K562 (cell line): ENCODE results near the gene CEMP1. TPM values are rescaled to one million over a fixed set of nuclear protein-coding genes. Genes with fewer than 3 reads are reported as not detected.

Source experiments
- ATAC-seq: fragments of 200-7000 bp; cut with Tn5 transposase; 3 replicates; pipeline ENCODE4 v1.9.1; 2020; ENCODE audit warnings: moderate library complexity
- BruUV-seq: library from RNA; stranded (reverse); fragments of 400-500 nt; replicated peaks from 2 replicates; lab custom pipeline; 2021; lab: Mats Ljungman, UMichigan
- CTCF ChIA-PET: fragments of 300-600 bp; formaldehyde crosslinking; extraction: SDS; loops from one replicate; lab custom pipeline; 2021; ENCODE audit warnings: low intra/inter-chr PET ratio; lab: Yijun Ruan, JAX
- POLR2A ChIA-PET: fragments of 300-600, 350-650 bp; sonication (Branson Sonifier 250); formaldehyde crosslinking; extraction: SDS; loops from one replicate; lab custom pipeline; 2021; ENCODE audit warnings: antibody characterized with exemption, inconsistent platforms; lab: Yijun Ruan, JAX
- DNase-seq, 4 experiments: peaks; one replicate each; pipeline versions ENCODE4 v3.0.0 to v3.0.0-alpha.2; 2011 to 2018; ENCODE audit warnings: low spot score in 3 of 4, mixed read lengths in 3 of 4; ENCODE audit errors: extremely low read depth in 1 of 4
- FAIRE-seq: peaks from 2 replicates; lab custom pipeline; 2011; peaks lifted over from hg19 to GRCh38; lab: Jason Lieb, UNC
- H2AFZ ChIP-seq: 2 replicates; pipeline ENCODE4 v1.6.0; 2011; ENCODE audit warnings: low read depth, low read length, control low read depth, inconsistent platforms
- H3K27ac ChIP-seq: fragments of 200-600 bp; 3 replicates; pipeline ENCODE4 v1.8.0; 2011; ENCODE audit warnings: low read depth, mild to moderate bottlenecking, control low read depth, inconsistent platforms, low read length, moderate library complexity, mixed read lengths; ENCODE audit errors: extremely low read depth
- H3K27me3 ChIP-seq, 2 experiments: fragments of 300-600 bp in 1 of 2; 2 replicates in 1 of 2; 3 replicates in 1 of 2; pipeline versions ENCODE4 v1.6.0 to v1.8.0; 2011; ENCODE audit warnings: inconsistent platforms in 2 of 2, low read length in 2 of 2, mild to moderate bottlenecking in 1 of 2, mixed read lengths in 1 of 2, moderate library complexity in 1 of 2; ENCODE audit not compliant: control insufficient read depth in 2 of 2, insufficient read depth in 2 of 2
- H3K36me3 ChIP-seq: fragments of 300-600 bp; 3 replicates; pipeline ENCODE4 v1.8.0; 2011; ENCODE audit warnings: mild to moderate bottlenecking, low read length, inconsistent platforms; ENCODE audit not compliant: control insufficient read depth, insufficient read depth
- H3K4me1 ChIP-seq, 2 experiments: fragments of 200-600 bp in 1 of 2; replicated peaks in 1 of 2; 2 replicates in 1 of 2; 3 replicates in 1 of 2; pipeline versions ENCODE4 v1.5.1 to v1.8.0; 2011; ENCODE audit warnings: inconsistent platforms in 2 of 2, low read length in 2 of 2, mild to moderate bottlenecking in 1 of 2, mixed read lengths in 1 of 2, moderate library complexity in 1 of 2; ENCODE audit not compliant: control insufficient read depth in 2 of 2, insufficient read depth in 2 of 2
- H3K4me2 ChIP-seq: 2 replicates; pipeline ENCODE4 v1.6.1; 2011; ENCODE audit warnings: low read length, control low read depth, inconsistent platforms, mixed read lengths; ENCODE audit not compliant: insufficient read depth
- H3K4me3 ChIP-seq: fragments of 200-600 bp; sonication (generic), shearing (Covaris generic); 2 replicates; pipeline ENCODE4 v1.5.1; 2016; ENCODE audit warnings: control low read depth, inconsistent platforms
- H3K79me2 ChIP-seq: fragments of 200-600 bp; 3 replicates; pipeline ENCODE4 v1.8.0; 2011; ENCODE audit warnings: low read length, inconsistent platforms; ENCODE audit not compliant: control insufficient read depth, insufficient read depth
- H3K9ac ChIP-seq, 2 experiments: 2 replicates each; pipeline versions ENCODE4 v1.6.0 to v1.6.1; 2011; ENCODE audit warnings: low read depth in 2 of 2, low read length in 2 of 2, control low read depth in 1 of 2, inconsistent platforms in 1 of 2, mild to moderate bottlenecking in 1 of 2, mixed read lengths in 1 of 2; ENCODE audit not compliant: insufficient read depth in 1 of 2
- H3K9me1 ChIP-seq: one replicate; pipeline ENCODE4 v1.6.0; 2011; ENCODE audit warnings: inconsistent platforms, mild to moderate bottlenecking, low read length, moderate library complexity; ENCODE audit not compliant: control insufficient read depth, insufficient read depth
- H3K9me3 ChIP-seq: replicated peaks from 2 replicates; pipeline ENCODE4 v1.5.1; 2011; ENCODE audit warnings: low read depth, low read length, inconsistent platforms; ENCODE audit not compliant: control insufficient read depth, insufficient read depth
- H4K20me1 ChIP-seq: replicated peaks from 2 replicates; pipeline ENCODE4 v1.6.1; 2011; ENCODE audit warnings: low read length, inconsistent platforms, mixed read lengths; ENCODE audit not compliant: control insufficient read depth, insufficient read depth
- CBFA2T2 ChIP-seq: fragments of 450-650 bp; conservative IDR thresholded peaks from 2 replicates; pipeline ENCODE4 v1.6.1; 2017; ENCODE audit warnings: mild to moderate bottlenecking
- CREB3 ChIP-seq: fragments of 450-650 bp; conservative IDR thresholded peaks from 2 replicates; pipeline ENCODE4 v1.6.1; 2016; ENCODE audit warnings: missing genetic modification characterization, low read depth, mild to moderate bottlenecking, missing compliant biosample characterization, moderate library complexity
- ESRRB ChIP-seq: fragments of 250-450 bp; sonication (Bioruptor Pico); IDR thresholded peaks from 2 replicates; pipeline ENCODE4 v1.5.0; 2020; ENCODE audit warnings: mild to moderate bottlenecking, moderate library complexity, borderline replicate concordance
- NFRKB ChIP-seq: fragments of 450-650 bp; IDR thresholded peaks from 2 replicates; pipeline ENCODE4 v1.6.1; 2016; ENCODE audit warnings: low read depth
- PATZ1 ChIP-seq: fragments of 250-450 bp; sonication (Bioruptor Pico); IDR thresholded peaks from 2 replicates; pipeline ENCODE4 v1.5.0; 2020; ENCODE audit warnings: mild to moderate bottlenecking, borderline replicate concordance
- TCF7L2 ChIP-seq: fragments of 150-350 bp; IDR thresholded peaks from 2 replicates; pipeline ENCODE4 v1.6.1; 2016; ENCODE audit warnings: low read depth, mild to moderate bottlenecking, low read length, moderate library complexity
- USF2 ChIP-seq: sonication (generic); formaldehyde crosslinking; IDR thresholded peaks from 2 replicates; pipeline ENCODE4 v1.5.0; 2020; ENCODE audit warnings: missing genetic modification reagents
- ZNF143 ChIP-seq: sonication (generic); formaldehyde crosslinking; IDR thresholded peaks from 2 replicates; pipeline ENCODE4 v1.9.0; 2022; ENCODE audit warnings: mild to moderate bottlenecking, missing genetic modification reagents
- ZNF780A ChIP-seq: fragments of 250-450 bp; sonication (Bioruptor Pico); IDR thresholded peaks from 2 replicates; pipeline ENCODE4 v1.5.0; 2021; ENCODE audit warnings: mild to moderate bottlenecking
- WGBS: fragments of 100-300 bp; shearing (Covaris generic); methylation state at CpG from one replicate; pipeline ENCODE4 v1.1.6; 2016; ENCODE audit warnings: low coverage, mixed read lengths; ENCODE audit not compliant: insufficient coverage; ENCODE audit errors: missing lambda C conversion rate; 5-methylcytosine and 5-hydroxymethylcytosine counted together
- in situ Hi-C: fragments of 300-500 bp; cut with MboI; formaldehyde crosslinking; loops from 4 replicates; pipeline ENCODE4 v1.15.0; 2018; ENCODE audit warnings: inconsistent platforms, mixed read lengths
- intact Hi-C: fragments of 100-400 bp; cut with micrococcal nuclease; formaldehyde crosslinking; loops from 2 replicates; pipeline ENCODE4 v1.14.2; 2022
- polyA plus RNA-seq, 8 experiments: library from polyadenylated mRNA; depleted of rRNA in 4 of 8; stranded (reverse) in 5 of 8; unstranded in 3 of 8; fragments of >200 nt; fragmentation: Nextera tagmentation in 2 of 8; fragmentation: Illumina TruSeq in 1 of 8; extraction: Ambion mirVana in 2 of 8; extraction: Trizol in 1 of 8; gene quantifications; 2 replicates each; pipeline versions ENCODE4 v1.2.1 to v1.2.3, GENCODE V29; 2011 to 2014; ENCODE audit warnings: inconsistent platforms in 1 of 8, missing spikeins in 1 of 8
- total RNA-seq, 7 experiments: library from RNA; depleted of rRNA in 6 of 7; stranded (reverse); fragments of >200 nt in 6 of 7; fragmentation: Illumina TruSeq in 2 of 7; extraction: Trizol in 2 of 7; gene quantifications; 2 replicates each; pipeline versions ENCODE4 v1.2.1 to v1.2.3, GENCODE V29; 2011 to 2021; ENCODE audit warnings: low replicate concordance in 1 of 7
- TF ChIP-seq, protein P1 (sequence below): fragments of 250-450 bp; sonication (Bioruptor Pico); IDR thresholded peaks from 2 replicates; pipeline ENCODE4 v1.8.0; 2022; ENCODE audit warnings: inconsistent platforms, mild to moderate bottlenecking, moderate library complexity, borderline replicate concordance
- TF ChIP-seq, protein P2 (sequence below): fragments of 250-450 bp; sonication (Bioruptor Pico); IDR thresholded peaks from 2 replicates; pipeline ENCODE4 v1.5.0; 2020; ENCODE audit warnings: mild to moderate bottlenecking

CEMP1 gene
- total and polyA plus RNA-seq, 9 of the 15 experiments (the other 6 are each of a cell fraction or from before 2014, with no cell fraction given): 0.05 to 0.45 TPM; not detected in 7

GRCh38 chr16:2511996-2512734, 19.0 kb downstream of the CEMP1 start:
- Histone ChIP-seq H3K4me3 (no peak overlapping the region), H3K9me3 (no peaks in the 10 kb centered on the region), H3K27me3 (no peaks in the 10 kb centered on the region), H2AFZ (peak overlapping the region; percentile 80), H3K27ac (peak overlapping the region; percentile 61), H4K20me1 (peaks cover 24% of the 10 kb centered on the region), H3K9me1 (peaks cover 3% of the 10 kb centered on the region), H3K4me2 (peak overlapping the region; percentile 94), H3K9ac (peak overlapping the region; percentile 42 to 96), H3K79me2 (peaks cover 41% of the 10 kb centered on the region), H3K4me1 (peaks cover 50 to 88% of the 10 kb centered on the region in 2 experiments), H3K36me3 (peaks cover 18% of the 10 kb centered on the region)
- FAIRE-seq (no peak), ATAC-seq (peak; percentile 6; the same call in 1 of the 3 replicates), DNase-seq (peak in 2 of 4 experiments; percentile 38 to 57)
- 57% methylated on average over 17 of the region's 17 CpGs for WGBS
- in situ Hi-C loops (no loop called here), intact Hi-C loops (no loop called here)
- no TSS peak for BruUV-seq
- CTCF ChIA-PET: no interaction called here
- POLR2A ChIA-PET: interaction anchor here (0.6 to 1.3 kb wide), 5 partner anchors 9 to 55 kb away, joined by 3 to 5 read pairs (median 3); no protein-coding TSS in a partner anchor
- no peak for TF ChIP-seq CREB3 (tag)
- 0 out of 2 replicates have a peak, but pooled peaks have one; percentile 20 for TF ChIP-seq ZNF143
- no peak for TF ChIP-seq TCF7L2
- TF ChIP-seq, protein P1, sequence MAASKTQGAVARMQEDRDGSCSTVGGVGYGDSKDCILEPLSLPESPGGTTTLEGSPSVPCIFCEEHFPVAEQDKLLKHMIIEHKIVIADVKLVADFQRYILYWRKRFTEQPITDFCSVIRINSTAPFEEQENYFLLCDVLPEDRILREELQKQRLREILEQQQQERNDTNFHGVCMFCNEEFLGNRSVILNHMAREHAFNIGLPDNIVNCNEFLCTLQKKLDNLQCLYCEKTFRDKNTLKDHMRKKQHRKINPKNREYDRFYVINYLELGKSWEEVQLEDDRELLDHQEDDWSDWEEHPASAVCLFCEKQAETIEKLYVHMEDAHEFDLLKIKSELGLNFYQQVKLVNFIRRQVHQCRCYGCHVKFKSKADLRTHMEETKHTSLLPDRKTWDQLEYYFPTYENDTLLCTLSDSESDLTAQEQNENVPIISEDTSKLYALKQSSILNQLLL: no peak
- TF ChIP-seq NFRKB: 0 out of 2 replicates have a peak, but pooled peaks have one; percentile 15
- TF ChIP-seq, protein P2, sequence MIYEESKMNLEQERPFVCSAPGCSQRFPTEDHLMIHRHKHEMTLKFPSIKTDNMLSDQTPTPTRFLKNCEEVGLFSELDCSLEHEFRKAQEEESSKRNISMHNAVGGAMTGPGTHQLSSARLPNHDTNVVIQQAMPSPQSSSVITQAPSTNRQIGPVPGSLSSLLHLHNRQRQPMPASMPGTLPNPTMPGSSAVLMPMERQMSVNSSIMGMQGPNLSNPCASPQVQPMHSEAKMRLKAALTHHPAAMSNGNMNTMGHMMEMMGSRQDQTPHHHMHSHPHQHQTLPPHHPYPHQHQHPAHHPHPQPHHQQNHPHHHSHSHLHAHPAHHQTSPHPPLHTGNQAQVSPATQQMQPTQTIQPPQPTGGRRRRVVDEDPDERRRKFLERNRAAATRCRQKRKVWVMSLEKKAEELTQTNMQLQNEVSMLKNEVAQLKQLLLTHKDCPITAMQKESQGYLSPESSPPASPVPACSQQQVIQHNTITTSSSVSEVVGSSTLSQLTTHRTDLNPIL (CRISPR knock-in tag): no peak
- TF ChIP-seq CBFA2T2: no peak
- TF ChIP-seq ZNF780A (CRISPR knock-in tag): no peak
- TF ChIP-seq PATZ1 (CRISPR knock-in tag): no peak
- no peak for TF ChIP-seq ESRRB (CRISPR knock-in tag)
- no peak for TF ChIP-seq USF2
